IMR-90 (cell line): ENCODE results near the gene ZNF816. TPM values are rescaled to one million over a fixed set of nuclear protein-coding genes. Genes with fewer than 3 reads are reported as not detected.

Source experiments
- ATAC-seq: fragments of 200-7000 bp; cut with Tn5 transposase; 2 replicates; pipeline ENCODE4 v1.9.1; 2020; ENCODE audit warnings: low read depth, mild to moderate bottlenecking, moderate library complexity
- BruUV-seq: library from RNA; stranded (reverse); fragments of 400-500 nt; replicated peaks from 2 replicates; lab custom pipeline; 2021; lab: Mats Ljungman, UMichigan
- CTCF ChIA-PET: fragments of 300-600 bp; formaldehyde crosslinking; extraction: SDS; loops from one replicate; lab custom pipeline; 2021; ENCODE audit warnings: antibody characterized with exemption; lab: Yijun Ruan, JAX
- POLR2A ChIA-PET: fragments of 300-600 bp; sonication (Branson Sonifier 250); formaldehyde crosslinking; loops from one replicate; lab custom pipeline; 2022; ENCODE audit warnings: antibody characterized with exemption; ENCODE audit not compliant: unreplicated experiment; lab: Charles Lee
- DNase-seq: peaks from one replicate; pipeline ENCODE4 v3.0.0; 2013
- H2AFZ ChIP-seq: replicated peaks from 2 replicates; pipeline ENCODE3; 2013; ENCODE audit warnings: low read length, mild to moderate bottlenecking; ENCODE audit not compliant: poor library complexity
- H2AK5ac ChIP-seq: 2 replicates; pipeline ENCODE4 v1.6.1; 2013; ENCODE audit warnings: low read depth, low read length, inconsistent platforms
- H2AK9ac ChIP-seq: replicated peaks from 2 replicates; pipeline ENCODE3; 2013; ENCODE audit warnings: mild to moderate bottlenecking, low read depth, low read length, moderate library complexity; ENCODE audit not compliant: poor library complexity
- H2BK120ac ChIP-seq: 2 replicates; pipeline ENCODE4 v1.6.1; 2013; ENCODE audit warnings: low read depth, low read length, inconsistent platforms
- H2BK15ac ChIP-seq: 3 replicates; pipeline ENCODE4 v1.6.1; 2013; ENCODE audit warnings: low read depth, low read length, inconsistent platforms
- H2BK20ac ChIP-seq: 2 replicates; pipeline ENCODE4 v1.6.1; 2013; ENCODE audit warnings: low read depth, mild to moderate bottlenecking, inconsistent platforms, low read length, moderate library complexity
- H2BK5ac ChIP-seq: 2 replicates; pipeline ENCODE4 v1.6.1; 2013; ENCODE audit warnings: mild to moderate bottlenecking, low read depth, low read length, inconsistent platforms; ENCODE audit not compliant: poor library complexity, severe bottlenecking
- H3K14ac ChIP-seq: replicated peaks from 2 replicates; pipeline ENCODE4 v1.6.1; 2013; ENCODE audit warnings: low read depth, low read length, inconsistent platforms
- H3K18ac ChIP-seq: 2 replicates; pipeline ENCODE4 v1.6.1; 2013; ENCODE audit warnings: low read depth, low read length, control low read depth
- H3K23ac ChIP-seq: 2 replicates; pipeline ENCODE4 v1.6.1; 2013; ENCODE audit warnings: low read depth, low read length, inconsistent platforms
- H3K27ac ChIP-seq: 2 replicates; pipeline ENCODE4 v1.5.1; 2013; ENCODE audit warnings: mild to moderate bottlenecking, control low read depth, low read length; ENCODE audit not compliant: insufficient read depth
- H3K27me3 ChIP-seq: 2 replicates; pipeline ENCODE4 v1.6.1; 2013; ENCODE audit warnings: low read length; ENCODE audit not compliant: control insufficient read depth, insufficient read depth
- H3K36me3 ChIP-seq: 2 replicates; pipeline ENCODE4 v1.6.1; 2013; ENCODE audit warnings: low read length, mixed read lengths; ENCODE audit not compliant: control insufficient read depth, insufficient read depth
- H3K4ac ChIP-seq: 2 replicates; pipeline ENCODE4 v1.6.1; 2013; ENCODE audit warnings: low read depth, low read length, inconsistent platforms
- H3K4me1 ChIP-seq: 2 replicates; pipeline ENCODE4 v1.6.1; 2013; ENCODE audit warnings: low read length, mixed read lengths; ENCODE audit not compliant: control insufficient read depth, insufficient read depth
- H3K4me2 ChIP-seq: 2 replicates; pipeline ENCODE4 v1.6.1; 2013; ENCODE audit warnings: low read depth, mild to moderate bottlenecking, control low read depth, low read length, moderate library complexity
- H3K4me3 ChIP-seq: 2 replicates; pipeline ENCODE4 v1.5.1; 2013; ENCODE audit warnings: low read depth, mild to moderate bottlenecking, control low read depth, low read length, moderate library complexity; ENCODE audit not compliant: insufficient read depth
- H3K56ac ChIP-seq: 2 replicates; pipeline ENCODE4 v1.6.1; 2013; ENCODE audit warnings: low read length, inconsistent platforms; ENCODE audit not compliant: insufficient read depth; ENCODE audit errors: extremely low read depth
- H3K79me1 ChIP-seq, 2 experiments: 2 replicates each; pipeline ENCODE4 v1.6.1; 2013; ENCODE audit warnings: low read length in 2 of 2, inconsistent platforms in 1 of 2, low read depth in 1 of 2
- H3K9ac ChIP-seq: 2 replicates; pipeline ENCODE4 v1.6.1; 2013; ENCODE audit warnings: low read depth, low read length, control low read depth
- H3K9me1 ChIP-seq: 2 replicates; pipeline ENCODE4 v1.6.1; 2013; ENCODE audit warnings: low read length, inconsistent platforms; ENCODE audit not compliant: insufficient read depth
- H3K9me3 ChIP-seq: 2 replicates; pipeline ENCODE4 v1.6.1; 2013; ENCODE audit warnings: low read length; ENCODE audit not compliant: control insufficient read depth, insufficient read depth
- H4K20me1 ChIP-seq: 2 replicates; pipeline ENCODE4 v1.6.1; 2013; ENCODE audit warnings: low read length, inconsistent platforms; ENCODE audit not compliant: insufficient read depth
- H4K5ac ChIP-seq: 2 replicates; pipeline ENCODE4 v1.6.1; 2013; ENCODE audit warnings: mild to moderate bottlenecking, low read depth, low read length, control low read depth
- H4K8ac ChIP-seq, 2 experiments: 2 replicates each; pipeline ENCODE4 v1.6.1; 2013; ENCODE audit warnings: low read depth in 2 of 2, low read length in 2 of 2, control low read depth in 1 of 2, inconsistent platforms in 1 of 2
- H4K91ac ChIP-seq: 2 replicates; pipeline ENCODE4 v1.6.1; 2013; ENCODE audit warnings: low read depth, low read length, inconsistent platforms; ENCODE audit not compliant: insufficient read depth
- SMC3 ChIP-seq: fragments of 150-350 bp; IDR thresholded peaks from 2 replicates; pipeline ENCODE4 v1.6.1; 2016; ENCODE audit warnings: low read depth, mild to moderate bottlenecking, antibody characterized with exemption, low read length, moderate library complexity
- whole genome bisulfite sequencing, 2 experiments: methylation state at CpG; one replicate each; pipeline versions ENCODE4 v1.1.5 to v1.1.7; 2013; ENCODE audit warnings: missing lambda C conversion rate in 2 of 2; ENCODE audit not compliant: insufficient read length in 1 of 2; ENCODE audit errors: extremely low coverage in 2 of 2; 5-methylcytosine and 5-hydroxymethylcytosine counted together
- dilution Hi-C: fragments of 300-500 bp; cut with HindIII; formaldehyde crosslinking; loops from one replicate; pipeline ENCODE4 v1.14.3; 2018; ENCODE audit warnings: low sequenced_read_pairs; ENCODE audit not compliant: unreplicated experiment
- in situ Hi-C: fragments of 300-500 bp; cut with MboI; formaldehyde crosslinking; loops from 3 replicates; pipeline ENCODE4 v1.14.3; 2019; ENCODE audit warnings: low sequenced_read_pairs, inconsistent platforms, mixed read lengths
- intact Hi-C: fragments of 100-400 bp; cut with micrococcal nuclease; formaldehyde crosslinking; loops from 2 replicates; pipeline ENCODE4 v1.10.0; 2022
- polyA plus RNA-seq, 3 experiments: library from polyadenylated mRNA; depleted of rRNA; stranded (reverse); fragments of >200 nt; gene quantifications; 2 replicates each; pipeline ENCODE4 v1.2.3, GENCODE V29; 2012; ENCODE audit warnings: low replicate concordance in 1 of 3
- total RNA-seq: library from RNA; depleted of rRNA; stranded (reverse); fragments of >200 nt; gene quantifications from 2 replicates; pipeline ENCODE4 v1.2.3, GENCODE V29; 2012
- TF ChIP-seq, protein P1 (sequence below): fragments of 150-350 bp; IDR thresholded peaks from 2 replicates; pipeline ENCODE4 v1.6.1; 2017; ENCODE audit warnings: mild to moderate bottlenecking, antibody characterized with exemption, low read length, low read depth

The ZNF816 gene
- total and polyA plus RNA-seq, 2 of the 4 experiments (the other 2 are of a cell fraction) = 1.6 to 12.0 TPM

DNA sequence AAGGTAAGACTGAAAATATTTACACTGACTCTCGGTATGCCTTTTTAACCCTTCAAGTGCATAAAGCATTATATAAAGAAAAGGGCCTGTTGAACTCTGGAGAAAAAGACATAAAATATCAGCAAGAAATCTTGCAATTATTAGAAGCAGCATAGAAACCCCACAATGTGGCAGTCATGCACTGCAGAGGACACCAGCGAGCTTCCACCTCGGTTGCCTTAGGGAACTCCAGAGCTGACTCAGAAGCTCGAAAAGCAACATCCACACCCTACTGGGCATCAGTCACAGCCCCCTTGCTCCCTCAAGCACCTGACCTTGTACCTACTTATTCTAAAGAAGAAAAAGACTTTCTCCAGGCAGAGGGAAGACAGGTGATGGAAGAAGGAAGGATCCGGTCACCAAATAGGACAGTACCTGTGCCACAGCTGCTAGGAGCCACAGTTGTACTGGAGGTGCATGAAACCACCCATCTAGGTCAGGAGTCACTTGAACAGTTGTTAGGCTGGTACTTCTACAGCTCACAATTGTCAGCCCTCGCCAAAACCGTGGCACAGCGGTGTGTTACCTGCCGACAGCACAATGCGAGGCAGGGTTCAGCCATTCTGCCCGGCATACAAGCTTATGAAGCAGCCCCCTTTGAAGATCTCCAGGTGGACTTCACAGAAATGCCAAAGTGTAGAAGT lies 2.9 kb downstream of the ZNF816 start:
- WGBS, 2 experiments = no CpG with 5 or more reads among the region's 11 CpGs
- H3K27me3 ChIP-seq = no peaks in the 10 kb centered on the region
- H2BK120ac ChIP-seq = no peak overlapping the region
- H4K5ac ChIP-seq = no peak overlapping the region
- 0 out of 2 replicates have a peak, but pooled peaks cover 2% of the 10 kb centered on the region for H3K4me1 ChIP-seq
- H3K23ac ChIP-seq = no peak overlapping the region
- no peak overlapping the region for H3K4me3 ChIP-seq
- H4K8ac ChIP-seq = no peak overlapping the region
- H3K9me1 ChIP-seq = no peaks in the 10 kb centered on the region
- peaks cover 15% of the 10 kb centered on the region for H3K36me3 ChIP-seq
- TF ChIP-seq SMC3 = no peak
- TF ChIP-seq, protein P1, sequence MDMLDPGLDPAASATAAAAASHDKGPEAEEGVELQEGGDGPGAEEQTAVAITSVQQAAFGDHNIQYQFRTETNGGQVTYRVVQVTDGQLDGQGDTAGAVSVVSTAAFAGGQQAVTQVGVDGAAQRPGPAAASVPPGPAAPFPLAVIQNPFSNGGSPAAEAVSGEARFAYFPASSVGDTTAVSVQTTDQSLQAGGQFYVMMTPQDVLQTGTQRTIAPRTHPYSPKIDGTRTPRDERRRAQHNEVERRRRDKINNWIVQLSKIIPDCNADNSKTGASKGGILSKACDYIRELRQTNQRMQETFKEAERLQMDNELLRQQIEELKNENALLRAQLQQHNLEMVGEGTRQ = no peak
- no peak overlapping the region for H3K18ac ChIP-seq
- H2BK15ac ChIP-seq = no peak overlapping the region
- H3K9me3 ChIP-seq = peaks cover 12% of the 10 kb centered on the region
- in situ Hi-C loops (no loop called here), dilution Hi-C loops (no loop called here), intact Hi-C loops (loop anchor here (5.0 to 10.0 kb wide), 2 partner anchors 172 to 225 kb away; partner anchors contain the start of gene ZNF600)
- no peak overlapping the region for H3K27ac ChIP-seq
- no peak overlapping the region for H2BK5ac ChIP-seq
- no peaks in the 10 kb centered on the region; the same call in 1 of the 2 replicates for H4K20me1 ChIP-seq
- H4K91ac ChIP-seq = no peak overlapping the region
- CTCF ChIA-PET = no interaction called here
- H2AK5ac ChIP-seq = no peak overlapping the region
- no peak overlapping the region for H3K56ac ChIP-seq
- ATAC-seq = no peak
- POLR2A ChIA-PET = no interaction called here
- no peak overlapping the region for H2AFZ ChIP-seq
- no peak for DNase-seq
- BruUV-seq = no TSS peak
- H3K9ac ChIP-seq = no peak overlapping the region
- no peak overlapping the region for H3K4me2 ChIP-seq
- H2AK9ac ChIP-seq = no peak overlapping the region
- no peak overlapping the region for H3K14ac ChIP-seq
- no peak overlapping the region for H2BK20ac ChIP-seq
- H3K4ac ChIP-seq = no peak overlapping the region
- H3K79me1 ChIP-seq = peaks cover 15 to 25% of the 10 kb centered on the region in 2 experiments
